ENCODE data around the gene RPP30. TPM values are rescaled to one million over a fixed set of nuclear protein-coding genes. Genes with fewer than 3 reads are reported as not detected.
A peak's percentile ranks its signal among the peaks of the same experiment; 100 is the strongest.
"Not testable (repeated sequence)": the region's sequence is repeated elsewhere in the genome, so short reads cannot be mapped to it uniquely, and the experiment has no call there.

The RPP30 gene
- total RNA-seq, 1 donor from 2014 or later = 42.3 TPM

- no peak overlapping the region for H3K4me3 ChIP-seq (ENCODE audit: low read length in 3 of 3)
- H3K9me3 ChIP-seq (ENCODE audit: control insufficient read depth in 3 of 3, low read length in 3 of 3) = peaks cover 0 to 2% (median 0%) of the 10 kb centered on the region in 3 donors
- H3K9ac ChIP-seq (ENCODE audit: low read depth in 1 of 3, low read length in 3 of 3) = no peak overlapping the region
- no peaks in the 10 kb centered on the region for H3K27me3 ChIP-seq (ENCODE audit: control insufficient read depth in 3 of 3, insufficient read depth in 3 of 3, low read length in 3 of 3)
- no peaks in the 10 kb centered on the region for H3K4me1 ChIP-seq (ENCODE audit: control insufficient read depth in 3 of 3, insufficient read depth in 3 of 3, low read length in 3 of 3)
- H3K27ac ChIP-seq (ENCODE audit: low read depth, low read length) = no peak overlapping the region
- H3K36me3 ChIP-seq (ENCODE audit: control insufficient read depth in 3 of 3, insufficient read depth in 3 of 3, low read length in 3 of 3) = no peaks in the 10 kb centered on the region
These were observed 6.4 kb upstream of the RPP30 start for GRCh38 chr10:90865401-90865800.

GRCh38 chr10:90866050-90866598 is 5.7 kb upstream of the RPP30 start:
- Histone ChIP-seq H3K36me3 (ENCODE audit: control insufficient read depth in 3 of 3, insufficient read depth in 3 of 3, low read length in 3 of 3) (no peaks in the 10 kb centered on the region), H3K4me3 (ENCODE audit: low read length in 3 of 3) (no peak overlapping the region), H3K27me3 (ENCODE audit: control insufficient read depth in 3 of 3, insufficient read depth in 3 of 3, low read length in 3 of 3) (no peaks in the 10 kb centered on the region), H3K4me1 (ENCODE audit: control insufficient read depth in 3 of 3, insufficient read depth in 3 of 3, low read length in 3 of 3) (peaks cover 0 to 2% (median 1%) of the 10 kb centered on the region in 3 donors), H3K9ac (ENCODE audit: low read depth in 1 of 3, low read length in 3 of 3) (no peak overlapping the region), H3K27ac (ENCODE audit: low read depth, low read length) (no peak overlapping the region), H3K9me3 (ENCODE audit: control insufficient read depth in 3 of 3, low read length in 3 of 3) (peaks cover 0 to 2% (median 0%) of the 10 kb centered on the region in 3 donors)

- Histone ChIP-seq H3K4me1 (ENCODE audit: control insufficient read depth in 3 of 3, insufficient read depth in 3 of 3, low read length in 3 of 3) (peaks cover 8 to 14% (median 11%) of the 10 kb centered on the region in 3 donors), H3K36me3 (ENCODE audit: control insufficient read depth in 3 of 3, insufficient read depth in 3 of 3, low read length in 3 of 3) (peaks cover 4 to 11% (median 10%) of the 10 kb centered on the region in 3 donors), H3K9ac (ENCODE audit: low read depth in 1 of 3, low read length in 3 of 3) (peak overlapping the region; percentile 90 to 91 (median 90)), H3K4me3 (ENCODE audit: low read length in 3 of 3) (peak overlapping the region; percentile 90 to 95 (median 92)), H3K27ac (ENCODE audit: low read depth, low read length) (peak overlapping the region; percentile 74), H3K9me3 (ENCODE audit: control insufficient read depth in 3 of 3, low read length in 3 of 3) (peaks cover 0 to 2% (median 0%) of the 10 kb centered on the region in 3 donors), H3K27me3 (ENCODE audit: control insufficient read depth in 3 of 3, insufficient read depth in 3 of 3, low read length in 3 of 3) (no peaks in the 10 kb centered on the region)
These were observed 452 bp upstream of the RPP30 start for GRCh38 chr10:90871279-90871765.

GRCh38 chr10:90872648-90873020 is 860 bp downstream of the RPP30 start:
- Histone ChIP-seq H3K9ac (ENCODE audit: low read depth in 1 of 3, low read length in 3 of 3) (peak overlapping the region; percentile 90 to 91 (median 90)), H3K27ac (ENCODE audit: low read depth, low read length) (no peak overlapping the region), H3K27me3 (ENCODE audit: control insufficient read depth in 3 of 3, insufficient read depth in 3 of 3, low read length in 3 of 3) (no peaks in the 10 kb centered on the region)

GRCh38 chr10:90879062-90879461 is 7.3 kb downstream of the RPP30 start:
- Histone ChIP-seq H3K4me1 (ENCODE audit: control insufficient read depth in 3 of 3, insufficient read depth in 3 of 3, low read length in 3 of 3) (peaks cover 0 to 1% (median 0%) of the 10 kb centered on the region in 3 donors), H3K27me3 (ENCODE audit: control insufficient read depth in 3 of 3, insufficient read depth in 3 of 3, low read length in 3 of 3) (no peaks in the 10 kb centered on the region), H3K4me3 (ENCODE audit: low read length in 3 of 3) (no peak overlapping the region), H3K9ac (ENCODE audit: low read depth in 1 of 3, low read length in 3 of 3) (no peak overlapping the region), H3K36me3 (ENCODE audit: control insufficient read depth in 3 of 3, insufficient read depth in 3 of 3, low read length in 3 of 3) (peaks cover 12 to 43% (median 36%) of the 10 kb centered on the region in 3 donors), H3K9me3 (ENCODE audit: control insufficient read depth in 3 of 3, low read length in 3 of 3) (no peaks in the 10 kb centered on the region), H3K27ac (ENCODE audit: low read depth, low read length) (no peak overlapping the region)

More at GRCh38 chr10:90872648-90873020, 860 bp downstream of the RPP30 start:
- peak overlapping the region; percentile 90 to 95 (median 92) for H3K4me3 ChIP-seq (ENCODE audit: low read length in 3 of 3)
- H3K9me3 ChIP-seq (ENCODE audit: control insufficient read depth in 3 of 3, low read length in 3 of 3) = peaks cover 0 to 2% (median 0%) of the 10 kb centered on the region in 3 donors
- H3K4me1 ChIP-seq (ENCODE audit: control insufficient read depth in 3 of 3, insufficient read depth in 3 of 3, low read length in 3 of 3) = peaks cover 8 to 14% (median 11%) of the 10 kb centered on the region in 3 donors
- peaks cover 9 to 22% (median 13%) of the 10 kb centered on the region in 3 donors for H3K36me3 ChIP-seq (ENCODE audit: control insufficient read depth in 3 of 3, insufficient read depth in 3 of 3, low read length in 3 of 3)

- H3K27me3 ChIP-seq (ENCODE audit: control insufficient read depth in 3 of 3, insufficient read depth in 3 of 3, low read length in 3 of 3); H3K27ac ChIP-seq (ENCODE audit: low read depth, low read length); H3K9me3 ChIP-seq (ENCODE audit: control insufficient read depth in 3 of 3, low read length in 3 of 3); H3K9ac ChIP-seq (ENCODE audit: low read depth in 1 of 3, low read length in 3 of 3); H3K4me3 ChIP-seq (ENCODE audit: low read length in 3 of 3); H3K4me1 ChIP-seq (ENCODE audit: control insufficient read depth in 3 of 3, insufficient read depth in 3 of 3, low read length in 3 of 3): not testable (repeated sequence)
- H3K36me3 ChIP-seq (ENCODE audit: control insufficient read depth in 3 of 3, insufficient read depth in 3 of 3, low read length in 3 of 3) = peaks cover 12 to 44% (median 28%) of the 10 kb centered on the region in 3 donors
These were observed 8.4 kb downstream of the RPP30 start for GRCh38 chr10:90880059-90880719.

- peaks cover 8 to 41% (median 16%) of the 10 kb centered on the region in 3 donors for H3K36me3 ChIP-seq (ENCODE audit: control insufficient read depth in 3 of 3, insufficient read depth in 3 of 3, low read length in 3 of 3)
- H3K9ac ChIP-seq (ENCODE audit: low read depth in 1 of 3, low read length in 3 of 3) = peak overlapping the region in 1 of 3 donors; percentile 12
- H3K27me3 ChIP-seq (ENCODE audit: control insufficient read depth in 3 of 3, insufficient read depth in 3 of 3, low read length in 3 of 3) = no peaks in the 10 kb centered on the region
- H3K27ac ChIP-seq (ENCODE audit: low read depth, low read length) = no peak overlapping the region
- no peak overlapping the region for H3K4me3 ChIP-seq (ENCODE audit: low read length in 3 of 3)
- no peaks in the 10 kb centered on the region for H3K9me3 ChIP-seq (ENCODE audit: control insufficient read depth in 3 of 3, low read length in 3 of 3)
- peaks cover 6 to 8% (median 7%) of the 10 kb centered on the region in 3 donors for H3K4me1 ChIP-seq (ENCODE audit: control insufficient read depth in 3 of 3, insufficient read depth in 3 of 3, low read length in 3 of 3)
These were observed 12.7 kb downstream of the RPP30 start for GRCh38 chr10:90884431-90884830.

GRCh38 chr10:90885176-90885575 is 13.4 kb downstream of the RPP30 start:
- Histone ChIP-seq H3K27ac (ENCODE audit: low read depth, low read length) (no peak overlapping the region), H3K9ac (ENCODE audit: low read depth in 1 of 3, low read length in 3 of 3) (peak overlapping the region in 1 of 3 donors; percentile 3), H3K36me3 (ENCODE audit: control insufficient read depth in 3 of 3, insufficient read depth in 3 of 3, low read length in 3 of 3) (peaks cover 8 to 39% (median 11%) of the 10 kb centered on the region in 3 donors), H3K4me1 (ENCODE audit: control insufficient read depth in 3 of 3, insufficient read depth in 3 of 3, low read length in 3 of 3) (peaks cover 6 to 8% (median 7%) of the 10 kb centered on the region in 3 donors), H3K27me3 (ENCODE audit: control insufficient read depth in 3 of 3, insufficient read depth in 3 of 3, low read length in 3 of 3) (no peaks in the 10 kb centered on the region), H3K9me3 (ENCODE audit: control insufficient read depth in 3 of 3, low read length in 3 of 3) (no peaks in the 10 kb centered on the region), H3K4me3 (ENCODE audit: low read length in 3 of 3) (no peak overlapping the region)

GRCh38 chr10:90887555-90887954 is 15.8 kb downstream of the RPP30 start:
- Histone ChIP-seq H3K9ac (ENCODE audit: low read depth in 1 of 3, low read length in 3 of 3) (no peak overlapping the region), H3K36me3 (ENCODE audit: control insufficient read depth in 3 of 3, insufficient read depth in 3 of 3, low read length in 3 of 3) (peaks cover 8 to 51% (median 19%) of the 10 kb centered on the region in 3 donors), H3K9me3 (ENCODE audit: control insufficient read depth in 3 of 3, low read length in 3 of 3) (no peaks in the 10 kb centered on the region), H3K27ac (ENCODE audit: low read depth, low read length) (no peak overlapping the region), H3K4me3 (ENCODE audit: low read length in 3 of 3) (no peak overlapping the region), H3K4me1 (ENCODE audit: control insufficient read depth in 3 of 3, insufficient read depth in 3 of 3, low read length in 3 of 3) (peaks cover 6 to 8% (median 7%) of the 10 kb centered on the region in 3 donors), H3K27me3 (ENCODE audit: control insufficient read depth in 3 of 3, insufficient read depth in 3 of 3, low read length in 3 of 3) (no peaks in the 10 kb centered on the region)

- Histone ChIP-seq H3K27me3 (ENCODE audit: control insufficient read depth in 3 of 3, insufficient read depth in 3 of 3, low read length in 3 of 3) (no peaks in the 10 kb centered on the region), H3K36me3 (ENCODE audit: control insufficient read depth in 3 of 3, insufficient read depth in 3 of 3, low read length in 3 of 3) (peaks cover 8 to 53% (median 19%) of the 10 kb centered on the region in 3 donors), H3K9ac (ENCODE audit: low read depth in 1 of 3, low read length in 3 of 3) (no peak overlapping the region), H3K4me3 (ENCODE audit: low read length in 3 of 3) (no peak overlapping the region), H3K27ac (ENCODE audit: low read depth, low read length) (no peak overlapping the region), H3K4me1 (ENCODE audit: control insufficient read depth in 3 of 3, insufficient read depth in 3 of 3, low read length in 3 of 3) (peaks cover 6 to 8% (median 7%) of the 10 kb centered on the region in 3 donors), H3K9me3 (ENCODE audit: control insufficient read depth in 3 of 3, low read length in 3 of 3) (no peaks in the 10 kb centered on the region)
These were observed 16.6 kb downstream of the RPP30 start for GRCh38 chr10:90888387-90888786.

All from skeletal muscle tissue (tissue), 4 donors.